Dedifferentiated amniotic fluid mesenchymal stem cell (primary cell): Measurements from ENCODE around the gene SBK3.
"Not testable (repeated sequence)": the region's sequence is repeated elsewhere in the genome, so short reads cannot be mapped to it uniquely, and the experiment has no call there.

Experiments
- DNase-seq: peaks from one replicate; pipeline ENCODE4 v3.0.0-alpha.2; 2016; ENCODE audit errors: extremely low spot score

Gene SBK3, protein sequence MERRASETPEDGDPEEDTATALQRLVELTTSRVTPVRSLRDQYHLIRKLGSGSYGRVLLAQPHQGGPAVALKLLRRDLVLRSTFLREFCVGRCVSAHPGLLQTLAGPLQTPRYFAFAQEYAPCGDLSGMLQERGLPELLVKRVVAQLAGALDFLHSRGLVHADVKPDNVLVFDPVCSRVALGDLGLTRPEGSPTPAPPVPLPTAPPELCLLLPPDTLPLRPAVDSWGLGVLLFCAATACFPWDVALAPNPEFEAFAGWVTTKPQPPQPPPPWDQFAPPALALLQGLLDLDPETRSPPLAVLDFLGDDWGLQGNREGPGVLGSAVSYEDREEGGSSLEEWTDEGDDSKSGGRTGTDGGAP

DNA sequence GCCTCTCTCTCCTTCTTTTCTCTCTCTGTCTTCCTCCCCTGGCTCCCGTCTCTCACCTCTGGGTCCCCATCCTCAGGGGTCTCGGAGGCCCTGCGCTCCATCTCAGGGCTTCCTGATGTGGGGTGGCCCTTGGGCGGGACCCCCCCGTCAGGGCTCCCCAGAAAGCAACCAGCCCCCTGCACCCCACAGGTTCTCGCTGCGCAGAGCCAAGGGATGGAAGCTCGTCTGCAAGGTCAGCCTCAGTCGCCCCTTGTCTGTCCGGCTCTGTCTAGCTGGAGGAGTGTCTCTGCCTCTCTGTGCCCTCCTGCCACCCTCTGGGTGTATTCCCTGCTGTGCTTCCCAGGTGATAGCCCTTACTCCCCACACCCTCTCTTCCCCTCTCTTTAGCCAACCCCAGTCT is at the start of gene SBK3:
SBK3 (minus strand) TSS at position 101 of the 400 bp plus-strand sequence; CDS start at position 101, 0 bp downstream.
- no peak for DNase-seq

DNA sequence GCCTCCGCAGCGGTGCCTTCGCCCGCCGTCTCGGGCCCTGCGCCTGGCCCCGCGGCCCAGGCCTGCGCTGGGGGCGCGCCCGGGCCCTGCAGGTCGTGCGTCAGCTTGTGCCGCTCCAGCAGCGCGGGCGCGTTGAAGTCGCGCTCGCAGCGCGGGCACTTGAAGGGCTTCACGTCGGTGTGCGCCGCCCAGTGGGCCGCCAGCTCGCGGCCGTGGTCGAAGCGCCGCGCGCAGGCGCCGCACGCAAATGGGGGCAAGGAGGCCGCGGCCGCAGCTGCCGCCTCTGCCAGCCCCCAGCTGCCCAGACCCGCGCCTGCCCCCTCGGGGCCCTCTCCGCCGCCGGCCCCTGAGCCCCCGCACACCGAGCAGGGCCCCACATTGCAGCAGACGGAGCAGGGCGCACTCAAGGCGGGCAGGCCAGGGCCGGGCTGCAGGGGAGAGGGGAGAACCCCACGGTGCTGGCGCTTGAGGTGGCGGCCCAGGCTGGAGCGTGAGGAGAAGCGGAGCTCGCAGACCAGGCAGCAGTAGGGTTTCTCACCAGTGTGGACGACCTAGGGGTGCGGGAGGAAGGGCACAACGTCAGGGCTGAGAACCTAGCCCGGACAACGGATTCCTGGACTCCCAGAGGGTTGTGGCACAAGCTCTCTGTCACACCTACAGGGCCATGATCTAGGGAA is 47.9 kb upstream of the SBK3 start:
- no peak for DNase-seq

DNA sequence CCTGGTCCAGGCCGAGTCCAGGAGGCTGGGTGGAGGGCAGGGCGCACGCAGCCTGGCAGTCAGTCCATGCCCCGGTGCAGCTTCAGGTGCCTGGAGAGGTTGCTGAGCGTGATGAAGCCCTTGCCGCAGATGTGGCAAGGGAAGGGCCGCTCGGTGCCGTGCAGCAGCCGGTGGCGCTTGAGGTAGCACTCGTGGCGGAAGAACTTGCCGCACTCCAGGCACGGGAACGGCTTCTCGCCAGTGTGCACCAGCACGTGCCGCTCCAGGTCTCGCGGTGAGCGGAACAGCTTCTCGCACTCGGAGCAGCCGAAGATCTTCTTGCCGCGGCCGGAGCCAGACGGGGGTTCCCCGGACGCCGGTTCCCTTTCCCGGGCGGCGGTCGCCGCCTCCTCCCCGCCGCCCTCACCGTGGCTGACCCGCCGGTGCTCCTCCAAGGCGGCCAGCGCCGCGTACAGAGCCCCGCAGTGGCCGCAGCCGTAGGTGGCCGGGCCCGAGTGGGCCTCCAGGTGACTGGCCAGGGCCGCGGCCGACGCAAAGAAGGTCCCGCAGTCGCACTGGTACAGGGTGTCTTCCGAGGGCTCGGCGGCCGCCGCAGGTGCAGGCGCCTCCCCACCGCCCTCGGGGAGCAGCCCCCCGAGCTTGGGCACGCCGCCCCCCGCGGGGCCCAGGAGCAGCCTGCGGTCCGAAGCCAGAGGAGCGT is 47.2 kb upstream of the SBK3 start:
- no peak for DNase-seq

DNA sequence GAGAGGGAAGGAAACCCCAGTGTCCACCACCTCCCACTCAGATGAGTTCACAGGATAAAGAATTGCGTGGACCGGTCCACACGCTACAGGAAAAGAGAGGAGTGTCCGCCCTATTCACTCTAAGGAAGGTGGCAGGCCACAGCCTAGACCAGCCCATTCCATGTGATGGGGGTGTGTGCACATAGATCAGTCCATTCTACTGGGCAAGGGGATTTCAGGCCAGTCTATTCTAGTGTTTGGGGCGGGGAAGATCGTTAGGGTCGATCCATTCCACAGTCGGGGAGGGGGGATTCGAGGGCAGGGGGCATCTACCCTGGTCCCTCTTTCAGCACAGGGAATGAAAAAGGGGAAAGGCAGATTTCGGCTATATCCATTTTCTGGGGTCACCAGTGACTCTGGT is 46.2 kb upstream of the SBK3 start:
- DNase-seq: no peak

DNA sequence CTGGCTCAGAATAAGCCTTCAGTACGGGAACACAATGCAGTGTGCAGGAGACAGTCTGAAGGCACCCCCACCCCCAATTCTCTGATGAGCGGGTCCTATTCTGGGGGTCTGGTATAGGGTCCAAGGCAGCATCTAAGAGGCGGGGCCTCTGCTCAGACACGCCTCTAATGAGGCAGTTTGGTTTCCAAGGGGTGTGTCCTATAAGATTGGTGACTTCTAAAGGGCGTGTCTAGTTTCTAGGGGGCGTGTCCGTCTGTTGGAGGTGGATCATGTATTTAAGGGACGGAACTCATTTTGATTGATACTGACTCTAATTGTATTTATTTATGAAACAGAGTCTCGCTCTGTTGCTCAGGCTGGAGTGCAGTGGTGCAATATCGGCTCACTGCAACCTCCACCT is 45.3 kb upstream of the SBK3 start:
- no peak for DNase-seq

DNA sequence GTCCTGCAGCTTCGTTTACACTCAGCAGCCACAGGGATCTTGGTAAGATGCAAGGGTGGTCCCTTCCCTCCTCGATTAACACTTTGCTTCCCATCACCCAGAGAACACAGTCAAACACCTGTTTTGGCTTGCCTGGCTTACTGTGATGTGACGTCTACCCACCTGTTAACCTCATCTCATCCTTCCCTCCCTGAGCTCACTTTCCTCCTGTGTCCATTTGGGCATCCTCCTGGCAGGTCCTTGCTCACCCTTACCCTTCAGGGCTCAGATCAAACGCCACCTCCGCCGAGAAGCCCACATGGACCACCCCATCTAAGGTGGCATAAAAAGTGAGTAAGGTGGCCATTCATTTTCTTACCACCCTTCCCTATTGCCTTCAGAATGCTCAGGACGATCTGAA is 44.8 kb upstream of the SBK3 start:
- no peak for DNase-seq

DNA sequence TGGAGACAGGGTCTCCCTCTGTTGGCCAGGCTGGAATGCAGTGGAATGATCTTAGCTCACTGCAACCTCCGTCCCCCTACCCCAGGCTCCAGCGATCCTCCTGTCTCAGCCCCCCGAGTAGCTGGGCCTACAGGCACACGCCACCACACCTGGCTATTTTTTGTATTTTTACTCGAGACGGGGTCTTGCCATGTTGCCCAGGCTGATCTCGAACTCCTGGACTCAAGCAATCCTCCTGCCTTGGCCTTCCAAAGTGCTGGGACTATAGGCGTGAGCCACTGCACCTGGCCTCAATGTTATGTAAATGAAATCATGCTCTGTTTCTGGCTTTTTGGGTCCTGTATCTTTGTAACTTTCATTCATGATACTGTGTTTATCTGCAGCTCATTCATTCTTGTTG is 43.4 kb upstream of the SBK3 start:
- no peak for DNase-seq

DNA sequence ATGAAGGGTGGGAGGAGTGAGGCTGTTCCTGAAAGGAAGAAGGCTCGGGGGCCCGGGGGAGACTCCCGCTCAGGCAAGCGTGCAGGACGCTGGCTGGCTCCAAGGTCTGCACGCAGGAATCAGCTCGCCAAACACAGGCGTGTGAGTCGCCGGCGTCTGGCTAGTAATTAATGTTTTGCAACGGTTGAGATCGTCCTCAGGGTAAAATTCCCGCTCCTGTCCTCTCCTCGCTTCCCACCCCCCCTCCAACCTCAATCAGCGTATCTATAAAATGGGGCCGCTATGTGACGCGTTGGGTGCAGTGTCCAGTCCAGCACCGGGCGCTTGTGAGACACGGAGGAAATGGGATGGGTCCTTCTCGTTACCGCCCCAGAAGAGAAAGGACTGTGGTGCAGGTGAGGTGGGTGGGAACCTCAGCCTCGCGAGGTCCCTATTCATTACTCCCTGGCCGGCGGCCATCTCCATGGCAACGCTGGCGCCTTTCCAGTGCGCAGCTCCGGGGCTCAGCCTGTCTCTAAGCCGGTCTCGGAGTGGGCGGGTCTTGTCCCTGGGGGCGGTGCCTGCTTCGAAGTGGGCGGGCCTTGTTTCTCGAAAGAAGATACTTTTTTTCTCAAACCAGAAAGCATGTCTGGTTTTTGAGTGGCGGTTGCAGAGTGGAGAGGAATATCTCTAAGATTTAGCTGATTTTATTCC is 41.8 kb upstream of the SBK3 start:
- DNase-seq: peak; percentile 81

DNA sequence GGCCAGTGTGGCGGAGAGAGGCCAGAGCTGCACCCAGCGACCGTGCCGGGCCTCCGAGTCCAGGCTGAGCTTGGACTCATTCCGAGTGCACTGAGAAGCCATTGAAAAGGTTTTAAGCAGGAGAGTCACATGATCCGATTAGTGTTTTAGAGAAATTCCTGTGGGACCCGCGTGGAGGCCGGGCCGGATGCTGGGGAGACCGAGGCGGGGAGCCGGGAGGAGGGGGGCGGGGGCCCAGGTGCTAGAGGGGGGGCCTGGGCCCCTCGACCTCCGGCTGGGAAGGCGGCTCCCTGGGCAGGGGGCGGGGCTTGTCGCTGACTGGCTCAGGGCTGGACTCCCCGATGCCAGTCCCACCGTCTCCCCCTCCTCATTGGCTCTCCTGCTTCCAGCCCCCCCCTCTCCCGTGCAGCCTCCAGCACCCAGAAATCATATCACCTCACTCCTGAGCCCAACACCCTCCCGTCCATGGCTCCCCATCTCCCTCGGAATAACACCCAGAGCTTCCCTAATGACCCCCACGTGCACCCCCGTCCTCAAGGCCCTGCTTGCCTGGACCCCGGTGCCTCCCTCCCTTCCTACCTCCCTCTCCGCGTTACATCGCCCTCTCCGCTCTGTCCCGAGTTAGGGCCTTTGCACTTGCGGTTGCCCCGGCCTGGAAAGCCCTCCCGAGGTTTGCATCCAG is 40.5 kb upstream of the SBK3 start:
- DNase-seq: no peak

DNA sequence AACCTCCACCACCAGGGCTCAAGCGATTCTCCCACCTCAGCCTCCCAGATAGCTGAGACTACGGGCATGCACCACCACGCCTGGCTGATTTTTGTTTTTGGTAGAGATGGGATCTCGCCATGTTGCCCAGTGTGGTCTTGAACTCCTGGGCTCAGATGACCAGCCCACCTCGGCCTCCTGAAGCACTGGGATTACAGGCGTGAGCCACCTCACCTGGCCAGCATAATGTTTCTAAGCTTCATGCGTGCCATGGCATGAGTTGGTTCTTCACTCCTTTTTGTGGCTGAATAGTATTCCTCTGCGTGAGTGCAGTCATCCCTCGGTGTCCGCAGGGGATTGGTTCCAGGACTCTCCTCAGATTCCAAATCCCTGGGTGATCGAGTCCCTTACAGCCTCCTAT is 39.5 kb upstream of the SBK3 start:
- DNase-seq: no peak

DNA sequence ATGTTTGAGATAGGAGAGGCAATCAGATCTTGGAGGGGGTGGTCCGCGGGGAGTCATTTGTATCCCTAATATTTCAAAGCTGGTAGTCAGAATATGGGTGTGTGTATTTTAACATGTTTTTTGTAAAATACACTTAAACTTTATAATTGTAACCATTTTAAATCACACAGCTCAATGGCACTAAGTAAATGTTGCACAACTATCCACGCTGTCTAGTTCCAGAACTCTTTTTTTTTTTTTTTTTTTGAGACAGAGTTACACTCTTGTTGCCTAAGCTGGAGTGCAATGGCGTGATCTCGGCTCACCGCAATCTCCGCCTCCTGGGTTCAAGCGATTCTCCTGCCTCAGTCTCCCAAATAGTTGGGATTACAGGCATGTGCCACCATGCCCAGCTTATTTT is 38.6 kb upstream of the SBK3 start:
- not testable (repeated sequence) for DNase-seq

- not testable (repeated sequence) for DNase-seq
Observed at GRCh38 chr19:55582284-55582683, 36.9 kb upstream of the SBK3 start.

DNA sequence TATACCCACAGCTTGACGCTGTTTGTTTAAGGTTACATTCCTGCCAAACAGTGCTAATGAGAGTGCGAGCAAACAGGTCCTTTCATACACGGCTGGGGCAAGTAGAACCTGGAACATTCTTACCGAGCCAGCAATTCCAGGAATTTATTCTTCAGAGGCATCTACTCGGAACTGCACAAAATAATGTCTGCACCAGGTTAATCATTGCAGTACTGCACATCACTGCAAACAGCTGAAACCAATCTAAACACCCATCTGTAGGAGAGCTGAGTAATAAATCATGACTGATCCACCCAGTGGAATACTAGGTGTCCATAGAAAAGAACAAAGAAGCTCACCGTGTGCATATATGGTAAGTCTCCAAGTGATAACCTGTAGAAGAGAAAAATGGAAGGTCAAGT is 36.5 kb upstream of the SBK3 start:
- no peak for DNase-seq

GRCh38 chr19:55581145-55581822 is 35.9 kb upstream of the SBK3 start:
- DNase-seq: no peak

DNA sequence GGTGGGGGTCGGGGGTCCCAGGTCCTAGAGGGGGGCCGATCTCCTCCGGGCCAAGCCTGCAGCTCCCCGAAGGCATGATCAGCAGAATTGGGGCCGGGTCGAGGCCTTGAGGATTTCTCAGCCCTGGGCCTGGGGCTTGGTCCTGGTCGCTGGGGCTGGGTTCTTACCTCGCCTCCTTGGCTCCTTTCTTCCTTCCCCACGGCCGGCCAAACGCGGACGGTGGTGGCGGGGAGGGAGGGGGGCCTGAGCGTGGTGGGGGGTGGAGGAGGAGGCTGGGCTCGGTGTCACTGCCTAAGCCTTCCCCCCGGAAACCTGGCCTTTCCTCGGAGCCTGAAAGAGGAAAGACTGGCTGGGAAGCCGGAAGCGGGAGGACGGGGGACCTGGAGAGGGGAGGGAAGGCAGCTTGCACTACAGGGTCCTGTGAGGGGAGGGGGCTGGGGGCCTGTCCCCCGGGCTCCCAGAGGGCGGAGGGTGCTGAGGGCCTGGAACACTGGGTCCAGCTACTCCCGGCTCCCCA is 35.3 kb upstream of the SBK3 start, which contains the start of gene ZNF579:
ZNF579 (minus strand) TSS at position 221 of the 517 bp plus-strand sequence. CDS start 1,209 bp downstream, outside the sequence.
- peak; percentile 88 for DNase-seq

- DNase-seq: no peak
Observed at GRCh38 chr19:55579766-55580621, 34.7 kb upstream of the SBK3 start.

DNA sequence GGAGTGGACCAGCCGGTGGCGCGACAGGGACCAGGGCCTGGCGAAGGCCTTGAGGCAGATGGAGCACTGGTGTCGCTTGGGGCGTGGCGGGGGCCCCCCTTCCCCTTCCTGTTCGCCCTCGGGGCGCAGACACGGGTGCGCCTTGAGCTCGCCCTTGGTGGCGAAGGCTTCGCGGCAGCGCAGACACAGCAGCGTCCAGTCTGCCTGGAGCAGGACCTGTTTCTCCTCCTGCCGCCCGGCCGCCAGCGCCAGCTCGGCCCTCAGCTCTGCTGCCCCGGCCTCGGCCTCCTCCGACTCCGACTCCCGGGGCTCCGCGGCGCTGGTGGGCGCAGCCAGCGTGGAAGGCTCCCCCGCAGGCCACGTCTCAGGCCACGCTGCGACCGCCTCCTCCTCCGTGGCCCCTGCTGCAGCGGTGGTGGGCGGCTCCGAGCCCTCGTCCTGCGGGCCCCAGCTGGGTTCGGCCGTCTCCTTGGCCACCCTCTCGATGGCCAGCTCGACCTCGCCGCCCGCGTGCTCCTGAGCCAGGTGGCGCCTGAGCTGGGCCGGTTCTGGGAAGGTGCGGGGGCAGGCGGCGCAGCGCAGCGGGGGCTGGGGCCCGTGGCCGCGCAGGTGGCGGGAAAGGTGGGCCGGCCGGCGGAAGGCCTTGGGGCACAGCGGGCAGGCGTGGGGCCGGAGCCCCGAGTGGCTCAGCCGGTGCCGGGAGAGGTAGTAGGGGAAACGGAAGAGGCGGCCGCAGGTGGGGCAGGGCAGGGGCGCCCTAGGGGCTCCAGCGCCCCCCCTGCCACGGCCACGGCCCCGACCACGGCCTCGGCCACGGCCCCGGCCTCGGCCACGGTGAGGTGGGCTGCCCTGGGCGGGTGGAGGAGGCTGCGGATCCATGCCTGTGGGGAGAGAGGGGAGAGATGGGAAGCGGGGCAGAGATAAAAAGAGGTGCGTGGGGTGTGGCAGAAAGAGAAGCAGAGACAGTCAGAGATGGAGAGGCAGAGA is 33.7 kb upstream of the SBK3 start:
- DNase-seq: no peak

- no peak for DNase-seq
Observed at GRCh38 chr19:55578031-55578760, 32.9 kb upstream of the SBK3 start.
